GM12873 (cell line): Measurements from ENCODE around the gene MEF2A.

Source experiments
- TF ChIP-seq, protein P1 (sequence below): IDR thresholded peaks from 2 replicates; pipeline ENCODE4 v1.5.1; 2012; ENCODE audit warnings: low read depth, mild to moderate bottlenecking, moderate library complexity, low read length, control low read depth; ENCODE audit not compliant: insufficient read depth; ENCODE audit errors: missing control alignments

MEF2A gene

DNA sequence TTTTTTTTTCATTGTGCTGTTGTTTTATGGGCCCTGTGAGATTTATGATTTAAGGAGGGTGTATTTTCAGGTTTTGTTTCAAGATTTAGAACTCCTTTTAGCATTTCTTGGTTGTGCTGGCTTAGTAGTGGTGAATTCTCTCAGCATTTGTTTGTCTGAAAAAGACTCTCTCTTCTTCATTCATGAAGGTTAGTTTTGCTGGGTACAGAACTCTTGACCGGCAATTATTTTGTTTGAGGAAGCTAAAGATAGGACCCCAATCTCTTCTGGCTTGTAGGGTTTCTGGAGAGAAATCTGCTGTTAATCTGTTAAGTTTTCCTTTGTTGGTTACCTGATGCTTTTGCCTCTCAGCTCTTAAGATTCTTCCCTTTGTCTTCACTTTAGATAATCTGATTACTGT lies 120.5 kb downstream of the MEF2A start:
- TF ChIP-seq, protein P1, sequence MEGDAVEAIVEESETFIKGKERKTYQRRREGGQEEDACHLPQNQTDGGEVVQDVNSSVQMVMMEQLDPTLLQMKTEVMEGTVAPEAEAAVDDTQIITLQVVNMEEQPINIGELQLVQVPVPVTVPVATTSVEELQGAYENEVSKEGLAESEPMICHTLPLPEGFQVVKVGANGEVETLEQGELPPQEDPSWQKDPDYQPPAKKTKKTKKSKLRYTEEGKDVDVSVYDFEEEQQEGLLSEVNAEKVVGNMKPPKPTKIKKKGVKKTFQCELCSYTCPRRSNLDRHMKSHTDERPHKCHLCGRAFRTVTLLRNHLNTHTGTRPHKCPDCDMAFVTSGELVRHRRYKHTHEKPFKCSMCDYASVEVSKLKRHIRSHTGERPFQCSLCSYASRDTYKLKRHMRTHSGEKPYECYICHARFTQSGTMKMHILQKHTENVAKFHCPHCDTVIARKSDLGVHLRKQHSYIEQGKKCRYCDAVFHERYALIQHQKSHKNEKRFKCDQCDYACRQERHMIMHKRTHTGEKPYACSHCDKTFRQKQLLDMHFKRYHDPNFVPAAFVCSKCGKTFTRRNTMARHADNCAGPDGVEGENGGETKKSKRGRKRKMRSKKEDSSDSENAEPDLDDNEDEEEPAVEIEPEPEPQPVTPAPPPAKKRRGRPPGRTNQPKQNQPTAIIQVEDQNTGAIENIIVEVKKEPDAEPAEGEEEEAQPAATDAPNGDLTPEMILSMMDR: no peak

GRCh38 chr15:99692825-99693224 lies 127.0 kb downstream of the MEF2A start:
- TF ChIP-seq, protein P1: no peak

DNA sequence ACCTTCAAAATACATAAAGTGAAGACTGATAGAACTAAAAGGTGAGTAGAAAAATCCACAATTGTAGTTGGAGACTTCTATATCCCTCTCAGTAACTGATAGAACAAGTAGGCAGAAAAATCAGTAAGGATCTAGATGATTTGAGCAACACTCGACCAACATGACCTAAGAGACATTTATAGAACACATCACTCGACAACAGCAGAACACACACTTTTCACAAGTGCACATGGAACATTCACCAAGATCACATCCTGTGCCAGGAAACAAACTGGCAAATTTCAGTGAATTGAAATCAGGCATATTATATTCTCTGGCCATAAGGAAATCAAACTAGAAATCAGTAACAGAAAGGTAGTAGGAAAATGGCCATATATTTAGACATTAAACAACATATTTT lies 130.3 kb downstream of the MEF2A start:
- TF ChIP-seq, protein P1: no peak

- TF ChIP-seq, protein P1: no peak
Observed at GRCh38 chr15:99702895-99703602, 137.3 kb downstream of the MEF2A start.

DNA sequence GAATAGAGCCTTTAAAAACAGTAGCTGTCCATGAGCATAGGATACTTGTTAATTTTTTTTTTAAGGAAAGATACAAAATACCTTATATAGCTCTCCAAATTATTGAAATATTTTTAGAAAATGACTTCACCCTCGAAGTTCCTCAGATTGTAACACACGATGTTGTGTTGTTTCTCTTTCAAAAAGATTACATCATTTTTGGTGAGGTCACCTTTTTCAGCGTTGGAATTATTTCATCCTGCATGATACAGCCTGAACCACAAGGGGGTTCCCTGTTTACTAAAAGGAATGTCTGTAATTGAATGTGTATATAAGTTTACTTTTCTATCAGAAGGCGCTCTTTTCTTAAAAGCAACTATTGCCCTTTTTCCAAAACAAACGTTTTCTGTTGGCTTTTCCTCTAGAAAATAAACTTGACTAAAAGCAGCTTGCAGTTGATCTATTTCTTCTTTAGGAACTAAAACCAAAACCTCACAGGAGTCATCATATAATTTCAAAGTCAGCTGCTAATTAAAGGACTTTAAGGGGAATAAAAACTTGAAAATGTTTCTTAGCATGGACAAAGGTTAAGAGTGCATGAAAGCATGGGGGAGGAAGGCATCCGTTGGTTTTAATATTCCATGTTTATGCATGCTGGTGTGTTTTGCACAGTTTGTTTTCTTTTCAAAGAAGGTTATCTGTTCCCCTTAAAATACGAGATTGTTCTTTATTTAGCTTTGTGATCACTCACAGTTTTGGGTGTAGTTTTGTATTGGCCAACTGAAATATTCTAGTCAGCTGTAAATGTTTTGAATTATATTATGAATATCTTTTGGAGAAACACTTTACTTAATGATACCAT lies 138.0 kb downstream of the MEF2A start:
- TF ChIP-seq, protein P1: peak; percentile 40

DNA sequence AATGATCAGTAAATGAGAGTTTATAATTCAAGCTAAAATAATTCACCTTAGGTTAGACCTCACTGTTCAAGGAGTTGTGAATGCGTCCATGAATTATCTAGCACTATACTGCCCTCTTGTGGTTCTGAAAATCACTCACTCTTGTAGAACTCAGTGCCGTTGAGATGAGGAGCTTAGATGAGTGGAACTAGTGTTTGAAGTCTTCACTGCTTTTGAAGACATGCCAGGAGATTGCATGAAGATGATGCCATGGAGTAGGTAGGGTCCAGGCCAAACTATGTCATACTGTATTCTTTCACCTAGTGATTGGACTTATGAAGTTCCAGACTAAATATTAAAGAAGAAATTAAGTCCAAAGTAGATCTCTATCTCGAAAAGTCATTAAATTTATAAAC lies 138.7 kb downstream of the MEF2A start:
- TF ChIP-seq, protein P1: peak; percentile 67

DNA sequence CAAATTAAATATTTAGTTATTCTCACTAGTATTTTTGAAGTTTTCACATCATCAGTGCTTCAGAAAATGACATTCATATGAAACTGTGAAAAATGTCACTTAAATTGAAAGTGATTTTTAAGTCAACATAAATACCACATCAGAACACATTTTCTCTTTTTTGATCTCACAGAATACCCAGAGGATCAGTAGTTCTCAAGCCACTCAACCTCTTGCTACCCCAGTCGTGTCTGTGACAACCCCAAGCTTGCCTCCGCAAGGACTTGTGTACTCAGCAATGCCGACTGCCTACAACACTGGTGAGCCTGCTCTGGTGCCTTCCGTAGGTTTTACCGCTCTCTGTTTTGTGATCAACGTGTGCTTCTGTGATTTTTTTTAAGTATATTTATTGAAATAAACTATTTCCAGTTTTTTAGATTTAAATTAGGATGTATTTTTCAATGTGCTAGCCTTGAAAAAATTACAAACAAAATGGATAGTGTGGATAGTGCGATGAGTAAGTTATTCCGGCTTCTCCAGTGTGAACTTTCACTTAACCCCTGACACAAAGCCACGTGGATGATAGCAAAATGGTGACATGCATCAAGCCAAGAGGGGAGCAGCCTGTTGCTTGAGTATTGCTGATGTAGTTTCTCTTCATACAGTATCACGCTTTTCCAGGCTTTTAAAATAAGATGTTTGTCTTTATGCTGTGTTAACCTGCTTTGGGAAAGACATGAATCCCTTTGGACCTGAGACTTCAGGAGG lies 140.9 kb downstream of the MEF2A start:
- TF ChIP-seq, protein P1: no peak
